Stimulated activated CD8-positive, alpha-beta memory T cell treated with anti-CD3 and anti-CD28 coated beads, Interleukin-15, amount 100 ng/mL, for 4 hours (primary cell): ENCODE measurements around the gene PICALM.
"Not testable (repeated sequence)": the region's sequence is repeated elsewhere in the genome, so short reads cannot be mapped to it uniquely, and the experiment has no call there.

Experiments
- DNase-seq, 2 donors: peaks; one replicate each; pipeline ENCODE4 v3.0.0-alpha.2; 2020; ENCODE audit warnings: low read depth in 2 of 2

PICALM gene, protein sequence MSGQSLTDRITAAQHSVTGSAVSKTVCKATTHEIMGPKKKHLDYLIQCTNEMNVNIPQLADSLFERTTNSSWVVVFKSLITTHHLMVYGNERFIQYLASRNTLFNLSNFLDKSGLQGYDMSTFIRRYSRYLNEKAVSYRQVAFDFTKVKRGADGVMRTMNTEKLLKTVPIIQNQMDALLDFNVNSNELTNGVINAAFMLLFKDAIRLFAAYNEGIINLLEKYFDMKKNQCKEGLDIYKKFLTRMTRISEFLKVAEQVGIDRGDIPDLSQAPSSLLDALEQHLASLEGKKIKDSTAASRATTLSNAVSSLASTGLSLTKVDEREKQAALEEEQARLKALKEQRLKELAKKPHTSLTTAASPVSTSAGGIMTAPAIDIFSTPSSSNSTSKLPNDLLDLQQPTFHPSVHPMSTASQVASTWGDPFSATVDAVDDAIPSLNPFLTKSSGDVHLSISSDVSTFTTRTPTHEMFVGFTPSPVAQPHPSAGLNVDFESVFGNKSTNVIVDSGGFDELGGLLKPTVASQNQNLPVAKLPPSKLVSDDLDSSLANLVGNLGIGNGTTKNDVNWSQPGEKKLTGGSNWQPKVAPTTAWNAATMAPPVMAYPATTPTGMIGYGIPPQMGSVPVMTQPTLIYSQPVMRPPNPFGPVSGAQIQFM

DNA sequence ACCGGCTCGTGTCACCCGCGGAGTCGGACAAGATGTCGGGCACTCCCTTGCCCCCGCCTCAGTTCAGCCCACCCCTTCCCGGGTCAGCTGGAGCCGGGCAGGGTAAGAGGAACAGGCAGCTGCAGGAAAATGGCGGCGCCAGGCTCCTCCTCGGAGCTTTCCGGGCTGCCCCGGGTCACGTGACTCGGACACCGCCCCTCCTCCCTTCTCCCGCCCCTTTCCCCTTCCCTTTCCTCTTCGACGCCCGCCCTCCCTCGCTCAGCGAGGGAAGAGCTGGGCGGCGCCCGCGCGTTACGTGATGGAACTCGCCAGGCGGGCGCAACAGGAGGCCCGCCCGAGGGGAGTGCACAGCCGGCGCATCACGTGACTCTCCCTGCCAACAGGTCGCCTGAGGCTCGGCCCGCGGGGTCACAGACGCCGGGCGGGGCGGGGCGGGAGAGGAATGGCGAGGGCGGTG lies at the start of gene PICALM:
Gene PICALM (minus strand): TSS at position 134 of the 457 bp plus-strand sequence. CDS start 304 bp downstream, outside the sequence.
- peak; percentile 91 to 93 for DNase-seq

DNA sequence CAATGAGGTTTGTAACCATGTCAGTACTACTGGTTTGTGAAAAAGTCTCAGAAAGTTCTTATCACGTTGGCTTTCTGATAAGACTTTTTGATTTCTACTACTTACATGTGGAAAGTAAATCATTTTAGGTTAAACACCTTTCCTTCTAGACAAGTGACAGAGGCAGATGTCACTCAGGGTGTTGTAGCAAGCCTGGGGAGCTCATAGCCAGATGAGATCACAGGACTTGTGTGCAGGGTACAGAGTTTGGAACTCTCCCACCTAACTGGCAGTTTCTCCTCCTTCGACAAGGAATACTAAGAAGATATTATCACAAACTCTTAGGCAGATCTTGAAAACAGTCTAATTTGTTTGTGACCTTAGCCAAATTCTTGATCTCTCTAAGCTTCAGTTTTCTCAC lies 49.4 kb upstream of the PICALM start:
- DNase-seq: no peak

DNA sequence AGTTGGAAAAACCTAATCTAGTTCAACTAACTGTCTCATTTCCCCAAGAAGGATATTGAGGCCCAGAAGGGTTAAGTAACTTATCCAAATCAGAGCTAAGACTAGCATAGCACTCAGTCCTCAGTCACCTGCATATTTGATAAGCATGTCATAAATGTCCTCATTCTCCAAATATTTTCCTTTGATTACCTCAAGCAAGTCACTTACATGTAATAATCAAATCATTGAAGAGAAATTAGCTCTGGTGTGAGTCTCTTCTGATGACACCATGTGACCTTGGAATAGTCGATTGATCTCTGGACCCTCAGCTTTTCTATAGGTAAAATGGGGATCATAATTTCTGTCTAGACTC lies 48.8 kb upstream of the PICALM start:
- DNase-seq: no peak

DNA sequence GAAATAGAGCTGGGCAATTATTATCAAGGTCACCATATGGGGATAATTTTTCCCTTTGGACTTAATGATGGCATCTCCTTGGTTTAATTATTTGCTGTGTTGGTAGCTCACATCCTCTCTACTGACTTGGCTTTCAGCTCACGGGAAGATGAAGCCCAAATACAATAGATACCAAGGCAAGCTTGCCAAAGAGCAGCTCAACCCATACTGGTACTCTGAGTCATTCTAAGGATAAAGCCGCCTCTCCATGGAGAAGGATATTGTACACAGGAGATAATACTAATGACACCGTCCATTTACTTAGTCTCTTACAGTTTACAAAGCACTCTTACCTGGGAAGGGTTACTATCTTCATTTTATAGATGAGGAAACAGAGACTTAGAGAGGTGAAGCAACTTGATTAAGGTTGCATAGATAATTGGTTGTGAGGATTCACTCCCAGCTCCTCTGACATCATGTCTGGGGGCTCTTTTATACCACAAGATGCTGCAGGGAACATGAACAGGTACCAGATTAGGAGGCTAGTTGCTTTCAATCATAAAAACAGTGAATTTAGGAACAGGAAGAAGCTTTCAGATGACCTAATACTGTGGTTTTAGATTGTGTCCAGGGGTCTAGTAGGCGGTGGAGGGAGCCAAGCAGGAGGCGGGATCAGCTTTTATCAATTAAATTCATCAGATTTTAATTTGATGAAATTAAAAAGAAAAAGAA lies 48.3 kb upstream of the PICALM start:
- DNase-seq: no peak

DNA sequence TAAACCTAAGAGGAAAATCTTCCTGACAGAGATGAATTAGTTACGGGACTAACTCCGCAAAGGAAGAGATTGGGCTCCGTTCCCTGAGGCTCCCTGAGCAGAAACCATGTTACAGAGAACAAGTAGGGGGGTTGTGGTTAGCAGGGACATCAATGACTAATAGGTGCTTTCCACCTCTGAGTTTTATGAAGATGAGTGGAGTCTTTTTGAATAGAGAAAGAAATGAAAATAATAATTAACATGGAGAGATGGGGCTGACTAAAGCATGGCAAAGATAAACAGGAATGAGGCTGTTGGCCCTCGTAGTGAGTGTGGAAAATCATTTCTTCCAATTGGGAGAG lies 47.5 kb upstream of the PICALM start:
- no peak for DNase-seq

DNA sequence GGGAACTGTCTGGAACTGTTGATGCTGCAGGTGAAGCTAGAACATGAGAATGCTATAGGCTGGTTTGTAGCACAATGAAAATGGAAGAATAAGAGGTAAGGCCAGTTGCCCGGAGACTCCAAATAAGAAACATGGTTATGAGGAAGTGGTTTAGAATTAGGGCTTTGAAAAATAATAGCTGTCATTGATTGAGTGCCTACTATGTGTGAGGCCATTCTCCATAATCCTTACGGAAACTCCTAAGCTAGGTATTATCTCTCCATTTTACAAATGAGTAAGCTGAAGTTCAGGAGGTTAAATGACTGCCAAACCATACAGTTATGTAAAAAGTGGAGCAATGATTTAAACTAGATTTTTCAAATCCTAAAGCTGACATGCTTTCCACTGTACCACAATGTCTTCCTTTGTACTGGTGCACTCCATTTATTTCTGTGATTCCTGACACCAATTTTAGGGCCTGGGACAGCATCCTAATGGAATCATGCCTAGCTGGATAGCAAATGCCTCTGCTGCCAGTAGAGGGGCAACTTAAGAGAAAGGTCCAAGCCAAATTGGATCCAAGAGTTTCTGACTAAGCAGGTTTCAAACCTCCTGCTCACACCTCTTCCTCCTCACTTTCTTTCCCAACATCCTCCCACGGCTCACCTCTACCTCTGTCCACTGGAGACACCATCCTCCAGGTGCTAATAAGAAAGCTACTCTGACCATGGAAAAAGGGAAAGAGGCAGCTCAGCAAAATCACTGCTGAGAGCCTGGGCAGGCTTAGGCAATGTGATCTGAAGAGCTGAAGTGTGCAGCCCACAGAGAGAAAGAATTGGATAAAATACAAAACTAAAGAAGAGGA lies 46.9 kb upstream of the PICALM start:
- DNase-seq: no peak

DNA sequence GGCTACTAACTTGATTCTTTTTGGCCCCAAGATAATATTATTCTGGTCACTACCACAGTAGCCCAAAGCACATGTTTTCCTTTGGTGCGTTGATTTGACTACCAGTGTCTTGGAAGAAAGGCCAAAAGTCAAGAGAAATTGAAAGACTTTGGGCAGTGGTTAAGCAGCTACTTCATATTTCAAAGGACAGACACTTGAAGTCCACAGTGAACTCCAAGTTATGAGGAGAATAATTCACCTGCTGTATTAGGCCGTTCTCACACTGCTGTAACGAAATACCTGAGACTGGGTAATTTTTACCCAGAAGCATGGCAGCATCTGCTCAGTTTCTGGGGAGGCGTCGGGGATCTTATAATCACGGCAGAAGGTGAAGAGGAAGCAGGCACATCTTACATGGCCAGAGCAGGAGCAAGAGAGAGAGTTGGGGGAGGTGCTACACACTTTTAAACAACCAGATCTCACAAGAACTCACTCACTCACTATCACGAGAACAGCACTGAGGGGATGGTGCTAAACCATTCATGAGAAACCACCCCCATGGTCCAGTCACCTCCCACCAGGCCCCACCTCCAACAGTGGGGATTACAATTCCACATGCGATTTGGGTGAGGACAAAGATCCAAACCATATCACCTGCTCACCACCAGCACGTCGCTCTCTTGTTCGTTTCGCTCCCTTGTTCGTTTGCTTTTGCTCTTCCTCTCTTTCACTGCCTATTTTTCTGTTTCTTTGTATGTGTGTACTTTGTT lies 40.2 kb upstream of the PICALM start:
- DNase-seq: no peak

DNA sequence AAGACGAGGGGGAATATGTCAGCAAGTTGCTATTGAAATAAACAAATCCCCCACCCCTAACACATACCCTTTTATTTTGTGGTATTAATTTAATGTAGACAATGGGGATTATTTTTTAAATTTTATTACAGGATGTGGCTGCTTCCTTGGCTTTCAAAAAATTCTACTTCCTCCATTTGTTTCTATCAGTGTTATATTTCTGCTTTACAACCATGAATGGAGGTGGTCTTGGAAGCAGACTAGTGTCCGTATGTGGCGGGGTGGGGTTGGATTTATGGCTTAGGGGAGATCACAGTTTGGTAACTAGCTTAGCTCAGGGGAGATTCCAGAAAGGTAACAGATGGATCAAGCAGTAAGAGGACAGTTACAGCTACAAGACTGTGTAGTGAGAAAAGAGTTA lies 39.3 kb upstream of the PICALM start:
- DNase-seq: no peak

DNA sequence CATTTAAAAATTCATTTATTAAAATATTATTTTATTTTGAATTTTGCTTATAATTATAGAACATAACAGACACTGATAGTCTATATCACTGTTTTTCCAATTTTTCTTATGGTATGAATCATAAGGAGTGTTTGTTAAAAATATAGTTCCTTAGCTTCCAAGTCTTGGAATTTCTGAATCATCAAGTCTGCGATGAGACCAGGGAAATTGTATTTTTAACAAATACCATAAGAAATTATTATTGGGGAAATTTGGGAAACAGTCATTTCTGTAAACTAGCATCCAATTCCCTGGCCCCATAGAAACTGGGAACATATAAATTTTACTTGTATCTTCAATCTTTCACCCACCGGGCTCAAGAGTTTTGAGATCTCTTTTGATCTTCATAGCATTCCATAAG lies 38.0 kb upstream of the PICALM start:
- DNase-seq: no peak

DNA sequence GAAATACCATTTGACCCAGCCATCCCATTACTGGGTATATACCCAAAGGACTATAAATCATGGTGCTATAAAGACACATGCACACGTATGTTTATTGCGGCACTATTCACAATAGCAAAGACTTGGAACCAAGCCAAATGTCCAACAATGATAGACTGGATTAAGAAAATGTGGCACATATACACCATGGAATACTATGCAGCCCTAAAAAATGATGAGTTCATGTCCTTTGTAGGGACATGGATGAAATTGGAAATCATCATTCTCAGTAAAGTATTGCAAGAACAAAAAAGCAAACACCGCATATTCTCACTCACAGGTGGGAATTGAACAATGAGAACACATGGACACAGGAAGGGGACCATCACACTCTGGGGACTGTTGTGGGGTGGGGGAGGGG lies 37.1 kb upstream of the PICALM start:
- not testable (repeated sequence) for DNase-seq

DNA sequence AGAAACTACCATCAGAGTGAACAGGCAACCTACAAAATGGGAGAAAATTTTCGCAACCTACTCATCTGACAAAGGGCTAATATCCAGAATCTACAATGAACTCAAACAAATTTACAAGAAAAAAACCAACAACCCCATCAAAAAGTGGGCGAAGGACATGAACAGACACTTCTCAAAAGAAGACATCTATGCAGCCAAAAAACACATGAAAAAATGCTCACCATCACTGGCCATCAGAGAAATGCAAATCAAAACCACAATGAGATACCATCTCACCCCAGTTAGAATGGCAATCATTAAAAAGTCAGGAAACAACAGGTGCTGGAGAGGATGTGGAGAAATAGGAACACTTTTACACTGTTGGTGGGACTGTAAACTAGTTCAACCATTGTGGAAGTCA lies 36.7 kb upstream of the PICALM start:
- not testable (repeated sequence) for DNase-seq

DNA sequence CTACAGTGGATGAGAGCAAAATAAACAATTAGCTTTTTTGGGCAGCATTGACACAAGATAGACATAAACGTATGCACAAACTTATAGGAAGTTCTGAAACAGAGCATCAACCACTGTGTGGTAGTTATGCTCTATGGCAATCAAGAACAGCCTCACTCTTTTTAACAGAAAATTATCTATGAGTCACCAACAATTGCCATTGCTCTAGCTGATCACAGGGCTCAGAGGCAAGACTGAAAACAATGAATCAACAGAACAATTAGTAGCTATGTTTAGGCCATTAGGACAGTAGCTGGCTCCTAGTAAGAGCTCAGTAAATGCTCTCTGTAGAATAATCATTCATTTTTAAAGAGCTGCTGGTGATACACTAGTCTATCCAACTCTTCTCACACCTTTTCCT lies 34.9 kb upstream of the PICALM start:
- no peak for DNase-seq

DNA sequence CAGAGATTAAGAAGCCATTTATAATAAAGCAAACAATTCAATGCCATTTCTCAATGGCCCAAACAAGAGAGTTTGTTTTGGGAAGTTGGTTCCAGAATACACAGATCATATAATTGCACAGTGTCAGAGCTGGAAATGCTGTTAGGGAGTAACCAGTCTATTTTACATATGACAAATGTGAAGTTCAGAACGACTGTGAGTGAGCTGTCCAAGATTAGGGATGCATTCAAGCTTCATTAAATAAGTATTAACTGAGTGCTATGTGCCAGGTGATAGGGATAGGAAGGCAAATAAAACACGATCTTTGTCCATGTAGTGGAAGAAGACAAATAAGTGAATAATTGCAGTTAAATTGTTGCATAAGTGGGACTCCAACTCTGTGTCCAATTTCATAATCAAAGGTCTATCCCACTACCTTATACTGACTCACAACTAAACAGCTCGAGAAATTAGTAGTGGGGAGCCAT lies 33.1 kb upstream of the PICALM start:
- no peak for DNase-seq

DNA sequence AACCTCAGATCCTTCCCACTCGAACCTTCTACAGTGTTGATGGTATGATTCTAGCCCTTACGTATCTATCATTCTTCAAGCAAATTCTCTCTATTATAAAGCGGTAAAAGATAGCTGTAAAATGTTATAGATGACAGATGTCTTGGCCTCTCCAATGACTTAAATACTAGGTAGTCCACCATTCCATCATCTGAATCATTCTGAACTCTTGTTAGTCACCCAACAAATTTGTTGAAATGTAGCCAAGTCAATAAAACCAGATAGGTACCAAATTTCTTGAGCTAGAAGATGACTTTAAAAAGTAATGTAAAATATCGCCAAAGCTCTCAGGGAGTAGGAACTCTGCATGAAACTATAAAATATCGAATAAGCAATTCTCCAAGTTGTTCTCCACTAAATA lies 32.6 kb upstream of the PICALM start:
- no peak for DNase-seq

DNA sequence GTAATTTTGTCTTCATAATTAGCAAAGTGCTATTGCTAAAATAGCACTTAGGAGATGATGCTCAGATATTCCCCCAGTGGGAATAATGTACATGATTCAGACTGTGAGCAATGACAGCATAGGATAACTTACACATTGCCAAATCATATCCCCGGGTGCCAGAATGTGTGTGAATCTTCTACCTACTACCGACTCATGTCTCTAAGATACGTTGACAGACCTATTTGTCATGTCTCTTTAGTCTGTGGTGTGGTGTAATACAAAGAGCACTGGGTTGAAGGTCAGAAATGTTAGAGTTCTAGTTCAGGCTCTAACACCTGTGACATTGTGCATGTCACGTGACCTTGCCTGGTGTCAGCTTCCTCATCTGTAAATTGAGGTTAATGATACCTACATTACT lies 31.0 kb upstream of the PICALM start:
- DNase-seq: no peak

DNA sequence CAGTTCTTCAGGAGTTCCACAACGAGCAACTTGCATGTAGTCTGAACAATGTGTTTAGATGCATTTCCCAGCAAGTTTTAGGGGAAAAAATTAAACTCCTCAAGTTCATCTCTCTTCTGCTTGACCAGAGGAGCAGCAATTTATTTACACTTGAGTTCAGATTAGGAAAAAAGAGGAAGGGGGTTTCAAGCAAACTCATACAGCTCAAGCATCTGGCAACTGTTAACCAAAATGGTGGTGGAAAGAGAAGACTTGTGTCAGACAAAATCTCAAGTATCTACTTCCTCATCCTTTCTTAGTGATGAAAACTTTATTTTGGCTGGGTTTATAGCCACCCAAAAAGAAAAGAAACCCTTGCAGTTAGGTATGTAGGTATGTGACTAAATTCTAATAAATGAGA lies 29.1 kb upstream of the PICALM start:
- no peak for DNase-seq

DNA sequence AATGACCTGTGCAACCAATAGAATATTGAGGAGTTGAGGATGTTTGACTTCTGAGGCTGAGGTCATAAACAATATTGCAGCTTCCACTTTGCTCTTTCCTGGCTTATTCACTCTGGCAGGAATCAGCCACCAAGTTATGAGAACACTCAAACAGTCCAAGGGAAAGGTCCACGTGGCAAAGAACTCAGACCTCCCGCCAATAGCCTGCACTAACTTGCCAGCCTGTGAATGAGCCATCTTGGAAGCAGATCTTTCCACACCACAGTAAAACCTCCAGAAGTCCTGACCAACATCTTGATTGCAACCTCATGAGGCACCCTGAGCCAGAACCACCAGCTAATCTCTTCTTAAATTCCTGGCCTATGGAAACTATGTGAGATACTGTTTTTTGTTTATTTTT lies 22.7 kb upstream of the PICALM start:
- DNase-seq: no peak

DNA sequence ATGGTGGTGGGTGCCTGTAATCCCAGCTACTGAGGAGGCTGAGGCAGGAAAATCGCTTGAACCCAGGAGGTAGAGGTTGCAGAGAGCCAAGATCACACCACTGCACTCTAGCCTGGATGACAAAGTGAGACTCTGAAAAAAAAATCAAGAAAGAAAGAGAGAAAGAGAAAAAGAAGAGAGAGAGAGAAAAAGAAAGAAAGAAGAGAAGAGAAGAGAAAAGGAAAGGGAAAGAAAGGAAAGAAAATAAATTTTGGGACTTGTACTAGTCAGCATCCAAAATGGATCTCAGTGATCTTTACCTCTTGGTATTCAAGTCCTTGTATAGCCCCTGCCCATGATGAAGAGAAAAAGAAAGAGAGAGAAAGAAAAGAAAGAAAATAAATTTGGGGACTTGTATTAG lies 22.2 kb upstream of the PICALM start:
- DNase-seq: no peak

DNA sequence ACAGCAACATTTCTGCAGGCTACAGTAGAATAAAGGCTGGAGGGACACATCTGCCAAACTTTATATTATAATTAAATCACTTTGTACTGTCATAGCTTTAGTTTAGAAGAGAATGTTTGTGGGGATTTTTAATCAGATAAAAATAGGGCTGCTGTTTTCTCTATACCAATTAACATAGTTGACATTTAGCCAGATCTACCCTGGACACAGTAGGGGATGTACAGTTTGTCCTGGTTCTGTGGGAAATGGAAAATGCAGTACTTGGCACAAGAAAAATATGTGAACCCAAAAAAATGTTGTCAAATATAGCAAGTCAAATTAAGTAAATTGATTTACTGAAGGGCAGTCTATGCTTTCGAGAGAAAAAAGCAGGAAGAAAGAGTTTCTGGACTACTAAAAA lies 20.8 kb upstream of the PICALM start:
- no peak for DNase-seq

DNA sequence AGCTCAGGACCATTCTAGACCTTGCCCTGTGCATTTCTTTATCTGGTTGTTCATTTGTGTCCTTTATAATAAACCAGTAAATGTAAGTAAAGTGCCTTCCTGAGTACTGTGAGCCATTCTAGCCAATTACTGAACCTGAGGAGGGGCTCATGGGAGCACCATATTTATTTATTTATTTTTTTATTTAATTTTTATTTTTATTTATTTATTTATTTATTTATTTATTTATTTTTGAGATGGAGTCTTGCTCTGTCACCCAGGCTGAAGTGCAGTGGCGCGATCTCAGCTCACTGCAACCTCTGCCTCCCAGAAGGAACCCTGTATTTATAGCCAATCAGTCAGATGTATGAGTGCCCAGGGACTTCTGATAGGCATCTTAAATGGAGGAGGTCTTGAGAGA lies 18.8 kb upstream of the PICALM start:
- not testable (repeated sequence) for DNase-seq

DNA sequence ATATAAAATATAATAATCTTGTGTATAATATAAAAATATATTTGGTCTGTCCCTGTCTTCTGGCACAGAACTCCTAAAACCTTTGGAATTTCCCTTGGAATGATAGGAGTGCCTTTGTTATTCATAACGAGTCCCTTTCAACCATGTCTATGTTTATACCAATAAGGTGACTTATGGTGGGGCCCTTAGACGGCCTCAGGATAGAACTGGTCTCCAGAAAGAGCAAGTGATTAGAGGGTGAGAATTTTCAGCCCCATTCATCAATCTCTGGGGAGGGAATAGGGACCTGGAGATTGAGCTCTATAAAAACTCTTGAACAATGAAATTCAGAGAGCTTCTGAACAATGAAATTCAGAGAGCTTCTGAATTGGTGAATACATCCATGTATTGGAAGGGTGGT lies 18.4 kb upstream of the PICALM start:
- no peak for DNase-seq
